AG04450 (cell line): ENCODE results near the gene OPCML. TPM values are rescaled to one million over a fixed set of nuclear protein-coding genes. Genes with fewer than 3 reads are reported as not detected.

Source experiments
- CTCF ChIA-PET: fragments of 300-600, 350-600 bp; formaldehyde crosslinking; extraction: SDS; loops from one replicate; lab custom pipeline; 2022; ENCODE audit warnings: antibody characterized with exemption, inconsistent platforms; lab: Charles Lee
- POLR2A ChIA-PET: fragments of 350-600 bp; formaldehyde crosslinking; extraction: SDS; loops from one replicate; lab custom pipeline; 2021; ENCODE audit warnings: antibody characterized with exemption, inconsistent platforms; lab: Yijun Ruan, JAX
- DNase-seq: peaks from one replicate; pipeline ENCODE4 v3.0.0-alpha.2; 2011; ENCODE audit warnings: low read depth, low spot score
- H3K27ac ChIP-seq: one replicate; pipeline ENCODE4 v1.5.1; 2012; ENCODE audit warnings: low read depth, low read length, control low read depth
- H3K27me3 ChIP-seq: one replicate; pipeline ENCODE4 v1.6.0; 2012; ENCODE audit warnings: low read length; ENCODE audit not compliant: control insufficient read depth, insufficient read depth
- H3K4me3 ChIP-seq: 2 replicates; pipeline ENCODE4 v1.5.1; 2011; ENCODE audit warnings: mild to moderate bottlenecking, low read depth, low read length, control low read depth
- H3K9me3 ChIP-seq: 2 replicates; pipeline ENCODE4 v1.5.1; 2012; ENCODE audit warnings: low read length; ENCODE audit not compliant: control insufficient read depth, insufficient read depth
- CTCF ChIP-seq: IDR thresholded peaks from 2 replicates; pipeline ENCODE4 v1.5.1; 2011; ENCODE audit warnings: low read depth, low read length, control low read depth, inconsistent platforms
- polyA plus RNA-seq: library from polyadenylated mRNA; depleted of rRNA; stranded (reverse); fragments of >200 nt; gene quantifications from 2 replicates; pipeline ENCODE4 v1.2.3, GENCODE V29; 2011

Gene OPCML
- polyA plus RNA-seq, 1 experiment: 1.1 TPM

GRCh38 chr11:132961453-132961852 is 570.8 kb downstream of the OPCML start:
- Histone ChIP-seq H3K4me3 (no peak overlapping the region), H3K9me3 (no peaks in the 10 kb centered on the region), H3K27me3 (no peaks in the 10 kb centered on the region), H3K27ac (peak overlapping the region; percentile 21)
- no peak for TF ChIP-seq CTCF
- ChIA-PET POLR2A (no interaction called here), CTCF (interaction anchor here (1.0 to 1.2 kb wide), 2 partner anchors 18 to 21 kb away, joined by 3 read pairs; no protein-coding TSS in a partner anchor)
- no peak for DNase-seq

GRCh38 chr11:132960273-132961078 is 571.8 kb downstream of the OPCML start:
- no peak for DNase-seq
- ChIA-PET CTCF (interaction anchor here (1.0 to 1.2 kb wide), 2 partner anchors 17 to 20 kb away, joined by 3 read pairs; no protein-coding TSS in a partner anchor), POLR2A (no interaction called here)
- H3K4me3 ChIP-seq: no peak overlapping the region
- TF ChIP-seq CTCF: no peak
- H3K9me3 ChIP-seq: no peaks in the 10 kb centered on the region
- H3K27me3 ChIP-seq: no peaks in the 10 kb centered on the region
- H3K27ac ChIP-seq: no peak overlapping the region

- ChIA-PET CTCF (interaction anchor here (1.4 to 2.9 kb wide), 2 partner anchors 19 to 21 kb away, joined by 5 to 11 read pairs; no protein-coding TSS in a partner anchor), POLR2A (no interaction called here)
- DNase-seq: no peak
- H3K27me3 ChIP-seq: no peaks in the 10 kb centered on the region
- no peaks in the 10 kb centered on the region for H3K9me3 ChIP-seq
- no peak overlapping the region for H3K4me3 ChIP-seq
- no peak for TF ChIP-seq CTCF
- no peak overlapping the region for H3K27ac ChIP-seq
Observed at GRCh38 chr11:132959693-132960092, 572.6 kb downstream of the OPCML start.

- ChIA-PET POLR2A (no interaction called here), CTCF (interaction anchor here (0.6 to 2.9 kb wide), 2 partner anchors 17 to 1413 kb away, joined by 3 to 11 read pairs; no protein-coding TSS in a partner anchor)
- H3K9me3 ChIP-seq: no peaks in the 10 kb centered on the region
- DNase-seq: no peak
- no peak overlapping the region for H3K4me3 ChIP-seq
- TF ChIP-seq CTCF: no peak
- H3K27ac ChIP-seq: no peak overlapping the region
- no peaks in the 10 kb centered on the region for H3K27me3 ChIP-seq
Observed at GRCh38 chr11:132957881-132958280, 574.4 kb downstream of the OPCML start.

GRCh38 chr11:132948252-132948651 is 584.0 kb downstream of the OPCML start:
- POLR2A ChIA-PET: no interaction called here
- CTCF ChIA-PET: no interaction called here

More at GRCh38 chr11:132948252-132948651, 584.0 kb downstream of the OPCML start:
- no peak for DNase-seq
- Histone ChIP-seq H3K4me3 (no peak overlapping the region), H3K27ac (no peak overlapping the region), H3K9me3 (no peaks in the 10 kb centered on the region), H3K27me3 (peaks cover 19% of the 10 kb centered on the region)
- no peak for TF ChIP-seq CTCF
